ACC112 (cell line): ENCODE measurements around the gene PIGU.

Experiments used
- H2AFZ ChIP-seq: fragments of 200-600 bp; sonication (generic); one replicate; pipeline ENCODE4 v1.6.0; 2017; ENCODE audit warnings: antibody characterized with exemption, low read length; ENCODE audit not compliant: unreplicated experiment
- H3K27ac ChIP-seq: fragments of 200-600 bp; sonication (generic); 2 replicates; pipeline ENCODE4 v1.5.1; 2014; ENCODE audit warnings: low read depth, mild to moderate bottlenecking, antibody characterized with exemption, low read length, moderate library complexity
- H3K27me3 ChIP-seq: fragments of 200-600 bp; sonication (generic); 2 replicates; pipeline ENCODE4 v1.6.1; 2014; ENCODE audit warnings: mild to moderate bottlenecking, antibody characterized with exemption, low read length, moderate library complexity, mixed read lengths; ENCODE audit not compliant: insufficient read depth
- H3K36me3 ChIP-seq: fragments of 200-600 bp; sonication (generic); 2 replicates; pipeline ENCODE4 v1.6.1; 2016; ENCODE audit warnings: mild to moderate bottlenecking, antibody characterized with exemption, low read length, moderate library complexity, mixed read lengths; ENCODE audit not compliant: insufficient read depth
- H3K4me1 ChIP-seq: fragments of 200-600 bp; sonication (generic); one replicate; pipeline ENCODE4 v1.6.1; 2016; ENCODE audit warnings: low read length, mixed read lengths; ENCODE audit not compliant: insufficient read depth, unreplicated experiment, control insufficient read depth
- H3K4me3 ChIP-seq: fragments of 200-600 bp; sonication (generic); 2 replicates; pipeline ENCODE4 v1.5.1; 2014; ENCODE audit warnings: mild to moderate bottlenecking, low read depth, low read length
- H3K79me2 ChIP-seq: fragments of 200-600 bp; sonication (generic); one replicate; pipeline ENCODE4 v1.6.0; 2016; ENCODE audit warnings: low read length; ENCODE audit not compliant: control insufficient read depth, unreplicated experiment, insufficient read depth

Gene PIGU

GRCh38 chr20:34575271-34575670 is 101.6 kb downstream of the PIGU start:
- Histone ChIP-seq H3K36me3 (no peaks in the 10 kb centered on the region), H2AFZ (no peak overlapping the region), H3K27me3 (no peaks in the 10 kb centered on the region), H3K79me2 (no peaks in the 10 kb centered on the region), H3K4me1 (peaks cover 18% of the 10 kb centered on the region), H3K4me3 (no peak overlapping the region), H3K27ac (no peak overlapping the region)

- Histone ChIP-seq H3K36me3 (no peaks in the 10 kb centered on the region), H3K27ac (no peak overlapping the region), H2AFZ (no peak overlapping the region), H3K27me3 (no peaks in the 10 kb centered on the region), H3K79me2 (no peaks in the 10 kb centered on the region), H3K4me1 (peaks cover 15% of the 10 kb centered on the region), H3K4me3 (no peak overlapping the region)
Measured at GRCh38 chr20:34574861-34575260, 102.0 kb downstream of the PIGU start.

- Histone ChIP-seq H3K36me3 (no peaks in the 10 kb centered on the region), H2AFZ (no peak overlapping the region), H3K4me1 (peaks cover 13% of the 10 kb centered on the region), H3K79me2 (no peaks in the 10 kb centered on the region), H3K27ac (no peak overlapping the region), H3K27me3 (no peaks in the 10 kb centered on the region), H3K4me3 (no peak overlapping the region)
Measured at GRCh38 chr20:34574426-34574825, 102.5 kb downstream of the PIGU start.

GRCh38 chr20:34573541-34574300 is 103.2 kb downstream of the PIGU start:
- Histone ChIP-seq H2AFZ (no peak overlapping the region), H3K27ac (no peak overlapping the region), H3K4me3 (no peak overlapping the region), H3K27me3 (no peaks in the 10 kb centered on the region), H3K36me3 (no peaks in the 10 kb centered on the region), H3K79me2 (no peaks in the 10 kb centered on the region), H3K4me1 (peaks cover 10% of the 10 kb centered on the region)

GRCh38 chr20:34571753-34572152 is 105.1 kb downstream of the PIGU start:
- Histone ChIP-seq H3K27ac (no peak overlapping the region; the same call in 1 of the 2 replicates), H3K4me1 (peaks cover 5% of the 10 kb centered on the region), H3K79me2 (no peaks in the 10 kb centered on the region), H3K4me3 (no peak overlapping the region), H3K27me3 (no peaks in the 10 kb centered on the region), H3K36me3 (no peaks in the 10 kb centered on the region), H2AFZ (no peak overlapping the region)

- H3K36me3 ChIP-seq = no peaks in the 10 kb centered on the region
- H3K27ac ChIP-seq = no peak overlapping the region; the same call in 1 of the 2 replicates
- H3K4me3 ChIP-seq = no peak overlapping the region
- no peaks in the 10 kb centered on the region for H3K79me2 ChIP-seq
- peaks cover 5% of the 10 kb centered on the region for H3K4me1 ChIP-seq
- no peak overlapping the region for H2AFZ ChIP-seq
- H3K27me3 ChIP-seq = no peaks in the 10 kb centered on the region
Measured at GRCh38 chr20:34570859-34571306, 106.0 kb downstream of the PIGU start.

GRCh38 chr20:34569598-34569997 is 107.3 kb downstream of the PIGU start:
- Histone ChIP-seq H3K4me1 (peaks cover 5% of the 10 kb centered on the region), H2AFZ (no peak overlapping the region), H3K79me2 (no peaks in the 10 kb centered on the region), H3K27ac (no peak overlapping the region), H3K27me3 (no peaks in the 10 kb centered on the region), H3K4me3 (no peak overlapping the region), H3K36me3 (no peaks in the 10 kb centered on the region)

GRCh38 chr20:34567892-34568865 is 108.7 kb downstream of the PIGU start:
- H2AFZ ChIP-seq = no peak overlapping the region
- H3K27me3 ChIP-seq = no peaks in the 10 kb centered on the region
- H3K4me1 ChIP-seq = peaks cover 5% of the 10 kb centered on the region
- no peaks in the 10 kb centered on the region for H3K79me2 ChIP-seq
- H3K4me3 ChIP-seq = no peak overlapping the region
- no peaks in the 10 kb centered on the region for H3K36me3 ChIP-seq
- no peak overlapping the region for H3K27ac ChIP-seq

- Histone ChIP-seq H3K36me3 (no peaks in the 10 kb centered on the region), H3K79me2 (no peaks in the 10 kb centered on the region), H3K27ac (no peak overlapping the region), H3K4me3 (no peak overlapping the region), H3K27me3 (no peaks in the 10 kb centered on the region), H2AFZ (no peak overlapping the region), H3K4me1 (peaks cover 5% of the 10 kb centered on the region)
Measured at GRCh38 chr20:34566978-34567891, 109.7 kb downstream of the PIGU start.

GRCh38 chr20:34564833-34565232 is 112.1 kb downstream of the PIGU start:
- H3K79me2 ChIP-seq = no peaks in the 10 kb centered on the region
- no peaks in the 10 kb centered on the region for H3K4me1 ChIP-seq
- H3K4me3 ChIP-seq = no peak overlapping the region
- H3K27me3 ChIP-seq = no peaks in the 10 kb centered on the region
- no peak overlapping the region for H3K27ac ChIP-seq
- H3K36me3 ChIP-seq = no peaks in the 10 kb centered on the region
- no peak overlapping the region for H2AFZ ChIP-seq
